ENCODE results near the gene DSCAML1. TPM values are rescaled to one million over a fixed set of nuclear protein-coding genes. Genes with fewer than 3 reads are reported as not detected.

Gene DSCAML1
- total and polyA plus RNA-seq, 2 of the 8 experiments (the other 6 are each of a cell fraction or from before 2014, with no cell fraction given) = 0.19 to 0.24 TPM

DNA sequence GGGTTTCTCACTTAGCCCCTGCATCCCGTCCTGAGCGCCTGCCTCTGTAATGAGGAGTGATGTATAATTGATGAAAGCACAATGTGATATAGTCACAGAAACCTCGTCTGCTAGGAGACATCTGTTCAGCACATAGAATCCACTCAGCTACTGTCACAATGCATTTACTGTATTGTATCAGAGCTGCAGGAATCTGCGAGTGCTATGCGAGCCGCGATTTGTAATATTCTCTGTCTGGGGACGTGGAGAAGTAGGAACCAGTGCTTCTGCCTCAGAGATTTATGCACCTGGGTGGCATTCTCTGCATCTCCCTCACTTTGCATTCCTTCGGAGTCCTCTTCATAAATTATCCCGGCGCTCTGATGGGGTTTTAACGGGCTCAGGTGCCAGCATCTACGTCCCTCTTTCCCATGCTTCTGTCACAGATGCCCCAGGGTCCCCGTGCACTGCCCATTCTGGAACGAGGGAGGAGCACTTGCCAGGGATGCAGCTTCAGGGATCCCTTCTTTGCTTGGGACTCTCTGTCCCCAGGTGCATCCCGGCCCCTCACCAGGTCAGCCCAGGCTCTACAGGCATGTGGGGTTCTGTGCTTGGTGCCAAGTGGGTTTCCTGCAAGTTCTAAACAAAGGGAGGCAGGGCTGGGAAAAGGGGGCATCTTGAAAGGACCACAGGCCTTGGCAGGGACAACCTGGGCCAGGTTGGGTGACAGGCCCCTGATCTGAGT, 205.5 kb downstream of the DSCAML1 start:
- Histone ChIP-seq H3K18ac (ENCODE audit: extremely low read depth, low read length) (no peak overlapping the region), H2AK5ac (ENCODE audit: low read depth, low read length) (no peak overlapping the region), H3K4me3 (ENCODE audit: extremely low read depth in 1 of 4, insufficient read depth in 2 of 4, low read depth in 3 of 4, low read length in 4 of 4) (no peak overlapping the region), H4K91ac (replicated peaks; ENCODE audit: insufficient read length, low read length) (no peak overlapping the region), H4K5ac (ENCODE audit: insufficient read length, low read depth, low read length) (no peak overlapping the region), H3K27ac (ENCODE audit: low read depth, low read length) (no peak overlapping the region), H2BK12ac (ENCODE audit: low read depth, low read length) (no peak overlapping the region), H3K56ac (replicated peaks; ENCODE audit: insufficient read length, low read depth, low read length) (no peak overlapping the region), H3K23me2 (ENCODE audit: low read depth, low read length) (no peaks in the 10 kb centered on the region), H3K4ac (replicated peaks; ENCODE audit: insufficient read length, low read depth, low read length) (no peak overlapping the region), H3K79me2 (ENCODE audit: control insufficient read depth in 1 of 2, insufficient read depth in 2 of 2, low read length in 2 of 2) (no peaks in the 10 kb centered on the region), H2BK5ac (ENCODE audit: low read depth, low read length) (no peak overlapping the region), H4K8ac (ENCODE audit: extremely low read depth, insufficient read depth, low read length) (no peak overlapping the region), H3K9me3 (ENCODE audit: insufficient read depth in 2 of 2, low read depth in 1 of 2, low read length in 1 of 2) (no peaks in the 10 kb centered on the region), H4K20me1 (replicated peaks in 1 of 2; ENCODE audit: control insufficient read depth in 1 of 2, insufficient read depth in 2 of 2, low read length in 2 of 2) (no peaks in the 10 kb centered on the region), H2BK120ac (replicated peaks; ENCODE audit: low read depth, low read length) (no peak overlapping the region), H2BK15ac (ENCODE audit: low read length) (no peak overlapping the region), H3K23ac (ENCODE audit: insufficient read length) (no peak overlapping the region), H3K36me3 (ENCODE audit: control insufficient read depth in 2 of 4, insufficient read depth in 4 of 4, low read length in 3 of 4) (no peaks in the 10 kb centered on the region), H3K14ac (ENCODE audit: insufficient read length) (no peak overlapping the region), H2AFZ (ENCODE audit: low read length) (no peak overlapping the region), H3K79me1 (ENCODE audit: low read depth, low read length) (no peaks in the 10 kb centered on the region; the same call in 1 of the 2 replicates), H3K4me1 (replicated peaks in 1 of 4; ENCODE audit: control insufficient read depth in 3 of 4, insufficient read depth in 4 of 4, low read length in 3 of 4) (no peaks in the 10 kb centered on the region; a peak in 1 of 7 replicates), H2BK20ac (ENCODE audit: low read length) (no peak overlapping the region), H3K4me2 (ENCODE audit: insufficient read depth in 1 of 2, low read depth in 2 of 2, low read length in 2 of 2) (no peak overlapping the region), H3K27me3 (replicated peaks in 1 of 4; ENCODE audit: control insufficient read depth in 3 of 4, extremely low read depth in 1 of 4, insufficient read depth in 3 of 4, low read length in 3 of 4) (peaks cover 0 to under 1% (median under 1%) of the 10 kb centered on the region in 4 experiments; a peak in 1 of 7 replicates), H3K9ac (replicated peaks in 1 of 4; ENCODE audit: extremely low read depth in 1 of 4, low read depth in 3 of 4, low read length in 3 of 4) (no peak overlapping the region)
- 83% methylated on average over 16 of the region's 16 CpGs; no CpG with 5 or more reads in 1 of the 2 experiments for WGBS, 2 experiments (ENCODE audit: extremely low coverage in 1 of 2, insufficient coverage in 1 of 2, insufficient read length in 1 of 2, insufficient replicate concordance in 2 of 2, low coverage in 1 of 2, low lambda C conversion rate in 2 of 2, missing lambda C conversion rate in 1 of 2)
- FAIRE-seq (no peak), DNase-seq (ENCODE audit: low read depth in 1 of 2, low spot score in 2 of 2) (no peak)
- CTCF ChIA-PET (ENCODE audit: partially characterized antibody) = interaction anchor here (0.9 to 4.4 kb wide), 7 partner anchors 9 to 165 kb away, joined by 3 to 15 read pairs (median 9); no protein-coding TSS in a partner anchor
- POLR2A ChIA-PET (ENCODE audit: partially characterized antibody) = no interaction called here
- TF ChIP-seq CHD2 (IDR thresholded peaks at IDR 0.05; ENCODE audit: low read length) = no peak
- no peak for TF ChIP-seq RAD21 (IDR thresholded peaks at IDR 0.05 in 1 of 2, conservative IDR thresholded peaks at IDR 0.05 in 1 of 2; ENCODE audit: low read depth in 2 of 2, low read length in 2 of 2)

Measured in H1 (cell line).